Activated CD4-positive, alpha-beta T cell treated with anti-CD3 and anti-CD28 coated beads for 4 hours (primary cell): Measurements from ENCODE around the gene RNF11.
"Not testable (repeated sequence)": the region's sequence is repeated elsewhere in the genome, so short reads cannot be mapped to it uniquely, and the experiment has no call there.

Experiments
- DNase-seq, 2 donors: peaks; one replicate each; pipeline ENCODE4 v3.0.0-alpha.2; 2020

The RNF11 gene

DNA sequence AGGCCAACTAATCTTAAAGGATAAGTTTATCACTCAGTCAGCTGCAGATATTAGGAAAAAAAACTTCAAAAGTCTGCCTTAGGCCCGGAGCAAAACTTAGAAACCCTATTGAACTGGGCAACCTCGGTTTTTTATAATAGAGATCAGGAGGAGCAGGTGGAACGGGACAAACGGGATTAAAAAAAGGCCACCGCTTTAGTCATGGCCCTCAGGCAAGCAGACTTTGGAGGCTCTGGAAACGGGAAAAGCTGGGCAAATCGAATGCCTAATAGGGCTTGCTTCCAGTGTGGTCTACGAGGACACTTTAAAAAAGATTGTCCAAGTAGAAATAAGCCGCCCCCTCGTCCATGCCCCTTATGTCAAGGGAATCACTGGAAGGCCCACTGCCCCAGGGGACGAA lies 7.6 kb upstream of the RNF11 start:
- DNase-seq: not testable (repeated sequence)

DNA sequence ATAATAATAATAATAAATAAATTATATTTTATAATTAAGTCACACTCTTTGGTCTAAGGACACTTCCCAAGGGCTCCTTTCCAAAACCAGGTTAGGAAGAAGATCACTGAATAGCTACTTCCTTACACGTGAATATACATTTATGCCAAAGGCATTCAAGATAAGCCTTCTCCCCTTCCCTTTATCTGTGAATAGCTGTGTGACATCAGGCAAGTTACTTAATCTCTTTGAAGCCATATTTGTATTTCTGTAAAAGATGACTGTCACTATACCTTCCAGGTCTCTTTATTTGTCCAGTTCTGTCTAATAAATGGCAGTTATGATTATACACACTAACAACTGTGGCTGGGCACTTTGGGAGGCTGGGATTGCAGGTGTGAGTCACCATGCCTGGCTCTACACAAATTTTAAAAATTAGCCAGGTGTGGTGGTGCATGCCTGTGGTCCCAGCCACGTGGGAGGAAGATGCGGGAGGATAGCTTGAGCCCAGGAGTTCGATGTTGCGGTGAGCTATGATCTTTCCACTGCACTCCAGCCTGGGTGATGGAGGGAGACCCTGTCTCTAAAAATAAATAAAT lies 5.5 kb upstream of the RNF11 start:
- DNase-seq: no peak

DNA sequence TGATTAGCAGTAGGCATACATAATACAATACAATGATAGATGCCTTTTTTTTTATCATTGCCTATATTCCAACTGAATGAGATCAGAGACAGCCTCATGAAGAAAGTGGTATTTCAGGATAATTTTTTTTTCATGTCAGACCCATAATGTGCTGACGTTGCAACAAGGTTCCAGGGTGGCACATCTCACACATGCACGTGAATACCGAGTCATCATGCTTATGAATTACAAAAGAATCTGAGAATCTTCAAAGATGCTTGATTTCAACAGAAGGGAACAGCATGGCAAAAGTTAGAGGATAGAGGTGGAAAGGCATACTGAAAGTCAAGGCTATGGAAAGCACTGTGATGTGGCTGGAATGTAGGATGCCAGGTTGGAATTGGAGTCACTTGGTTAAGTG lies 5.0 kb upstream of the RNF11 start:
- no peak for DNase-seq

DNA sequence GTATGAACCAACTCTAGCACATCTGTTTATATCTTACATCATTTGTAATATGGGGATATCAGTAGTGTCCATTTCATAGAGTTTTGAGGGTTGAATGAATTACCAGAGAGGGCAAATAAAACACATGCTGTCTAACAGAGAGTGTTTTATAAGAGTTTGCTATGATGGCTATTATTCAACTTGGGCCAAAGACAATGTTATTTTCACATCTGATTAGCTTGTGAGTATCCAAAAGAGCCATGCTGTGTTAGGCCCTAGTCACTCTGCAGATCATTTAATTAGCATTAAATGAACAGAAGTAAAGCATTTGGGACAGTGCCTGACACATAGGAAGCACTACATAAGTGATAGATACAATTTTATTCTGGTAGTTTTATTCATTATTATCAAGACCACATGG lies 4.2 kb upstream of the RNF11 start:
- DNase-seq: no peak

DNA sequence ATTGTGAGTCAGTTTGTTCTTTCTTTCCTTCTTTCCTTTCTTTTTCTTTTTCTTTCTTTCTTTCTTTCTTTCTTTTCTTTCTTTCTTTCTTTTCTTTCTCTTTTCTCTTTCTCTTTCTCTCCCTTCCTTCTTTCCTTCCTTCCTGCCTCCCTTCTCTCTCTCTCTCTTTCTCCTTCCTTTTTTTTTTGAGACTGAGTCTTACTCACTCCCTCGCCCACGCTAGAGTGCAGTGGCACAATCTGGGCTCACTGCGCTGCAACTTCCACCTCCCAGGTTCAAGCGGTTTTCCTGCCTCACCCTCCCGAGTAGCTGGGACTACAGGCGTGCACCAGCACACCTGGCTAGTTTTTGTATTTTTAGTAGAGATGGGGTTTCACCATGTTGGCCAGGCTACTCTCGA lies 1.8 kb upstream of the RNF11 start:
- not testable (repeated sequence) for DNase-seq

DNA sequence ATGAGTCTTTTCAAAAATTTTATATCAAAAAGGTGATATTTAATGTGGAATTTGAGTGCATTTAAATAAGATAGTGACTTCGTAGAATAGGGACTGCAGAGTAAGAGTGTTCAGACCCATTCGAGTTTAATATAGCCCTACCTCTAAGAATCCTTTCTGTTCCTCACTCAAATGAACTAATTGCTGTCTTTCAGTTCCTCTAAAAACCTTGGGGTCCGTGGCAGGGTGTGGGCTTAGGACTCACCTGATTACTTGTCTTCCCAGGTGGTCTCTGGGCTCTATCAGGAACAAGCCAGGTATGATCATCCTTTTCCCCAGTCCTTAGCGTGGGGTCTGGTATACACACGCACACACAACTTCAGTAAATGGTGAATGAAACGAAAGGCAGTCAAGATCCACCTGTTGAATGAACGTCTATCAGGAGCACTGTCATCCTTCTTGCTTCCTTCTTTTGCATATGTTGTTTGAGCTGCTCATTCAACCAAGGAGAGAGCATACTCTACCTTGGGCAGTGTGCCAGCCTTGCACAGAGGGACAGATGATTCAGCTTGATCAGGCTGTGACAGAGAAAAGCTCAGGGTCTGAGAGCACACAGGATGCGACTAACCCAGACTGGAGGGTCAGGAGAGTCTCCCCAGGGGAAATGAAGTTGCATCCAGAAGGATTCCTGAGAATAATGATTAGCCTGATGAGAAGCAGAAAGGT lies 1.2 kb upstream of the RNF11 start:
- peak; percentile 48 to 49 for DNase-seq

DNA sequence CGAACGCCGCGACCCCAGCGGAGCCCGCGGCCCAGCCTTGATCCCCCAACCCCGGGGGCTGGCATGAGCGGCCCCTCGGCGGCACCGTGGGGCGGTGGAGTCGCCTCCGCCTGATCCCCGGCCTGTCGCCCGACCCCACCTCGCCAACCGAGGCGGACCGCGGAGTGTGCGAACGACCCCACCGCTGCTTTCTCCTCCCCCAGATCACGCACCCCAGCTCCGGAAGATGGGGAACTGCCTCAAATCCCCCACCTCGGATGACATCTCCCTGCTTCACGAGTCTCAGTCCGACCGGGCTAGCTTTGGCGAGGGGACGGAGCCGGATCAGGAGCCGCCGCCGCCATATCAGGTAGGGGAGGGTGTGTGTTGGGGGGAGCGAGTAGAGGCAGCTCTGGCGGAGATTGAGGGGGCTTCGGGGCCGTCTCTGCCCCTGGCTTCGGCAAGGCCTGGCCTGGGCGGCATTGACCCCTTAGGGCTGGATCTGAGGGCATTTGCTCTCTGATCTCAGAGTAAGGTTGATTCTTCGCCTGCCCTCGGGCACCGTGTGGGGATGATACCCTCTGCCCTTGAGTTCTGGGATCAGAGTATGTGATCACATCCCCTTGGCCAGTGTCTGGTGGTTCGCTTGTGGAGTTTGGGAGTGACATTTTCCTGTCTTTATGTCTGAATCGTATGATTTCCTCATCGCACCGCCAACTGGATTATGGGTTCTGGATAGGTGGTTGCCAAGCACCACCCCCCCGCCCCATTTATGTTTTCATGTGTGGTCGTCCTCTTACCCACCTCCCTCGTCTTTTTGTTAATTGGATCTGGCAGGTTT lies 668 bp downstream of the RNF11 start:
- peak; percentile 20 to 37 for DNase-seq

DNA sequence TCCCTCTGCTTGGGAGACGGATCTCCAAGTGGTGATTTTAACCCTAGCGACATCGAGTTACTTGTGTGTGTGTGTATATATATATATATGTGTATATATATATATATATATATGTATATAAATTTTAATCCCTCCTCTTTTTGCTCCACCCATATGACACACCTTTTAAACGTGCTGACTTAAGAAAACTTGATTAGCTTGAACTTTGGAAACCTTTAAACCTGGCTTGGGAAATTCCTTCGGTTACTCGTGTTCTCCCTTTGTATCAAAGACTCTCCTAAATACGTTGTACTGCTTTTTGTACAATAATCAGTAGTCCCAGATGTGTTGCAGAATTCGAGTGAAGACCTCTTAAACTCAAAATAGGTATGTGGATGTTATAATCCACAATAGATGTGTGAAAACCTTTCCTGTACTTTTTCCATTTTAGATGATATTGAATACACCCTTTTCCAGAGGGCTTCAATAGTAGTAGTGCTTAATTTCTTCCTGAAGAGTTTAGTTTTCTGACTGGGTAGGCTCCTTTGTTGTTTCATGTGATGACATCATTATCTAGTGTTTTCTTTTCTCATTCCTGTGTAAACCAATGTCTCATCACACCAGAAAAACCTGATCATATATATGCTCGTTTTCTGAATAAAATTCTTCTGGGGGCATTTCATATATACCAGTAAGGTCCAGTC lies 1.4 kb downstream of the RNF11 start:
- no peak for DNase-seq

DNA sequence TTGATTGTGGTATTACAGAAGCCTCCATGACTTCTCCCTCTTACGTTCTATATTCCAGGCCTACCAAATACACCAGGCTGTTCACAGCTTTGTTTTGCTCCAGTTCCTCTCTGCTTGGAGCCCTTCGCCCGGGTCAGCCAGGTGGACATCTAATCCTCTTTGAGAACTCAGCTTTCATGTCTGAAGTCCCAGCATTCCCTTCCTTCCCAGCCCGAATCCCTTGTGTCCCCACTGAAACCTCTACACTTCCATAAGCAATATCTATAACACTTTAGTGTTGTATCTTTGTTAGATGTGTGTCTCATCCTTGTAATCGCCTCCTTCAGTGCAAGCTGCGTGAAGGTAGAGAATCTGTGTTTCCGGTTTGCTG lies 1.9 kb downstream of the RNF11 start:
- no peak for DNase-seq

DNA sequence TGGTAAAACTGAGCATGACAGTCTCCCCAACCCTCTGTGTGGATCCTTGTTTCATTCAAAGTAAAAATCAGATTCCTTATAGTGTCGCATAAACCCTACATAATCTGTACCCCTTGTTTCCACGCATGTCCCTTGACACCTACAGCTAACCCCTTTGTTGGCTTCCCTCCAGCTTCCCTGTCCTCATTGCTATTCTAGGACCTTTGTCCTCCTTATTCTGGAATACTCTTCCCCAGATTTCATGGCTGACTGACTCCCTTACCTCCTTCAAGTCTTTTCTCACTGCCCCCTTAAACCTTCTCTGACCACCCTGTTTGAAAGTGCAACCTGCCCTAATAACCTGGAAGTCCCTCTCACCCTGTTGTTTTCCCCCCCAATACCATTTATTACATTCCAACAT lies 4.0 kb downstream of the RNF11 start:
- DNase-seq: no peak

DNA sequence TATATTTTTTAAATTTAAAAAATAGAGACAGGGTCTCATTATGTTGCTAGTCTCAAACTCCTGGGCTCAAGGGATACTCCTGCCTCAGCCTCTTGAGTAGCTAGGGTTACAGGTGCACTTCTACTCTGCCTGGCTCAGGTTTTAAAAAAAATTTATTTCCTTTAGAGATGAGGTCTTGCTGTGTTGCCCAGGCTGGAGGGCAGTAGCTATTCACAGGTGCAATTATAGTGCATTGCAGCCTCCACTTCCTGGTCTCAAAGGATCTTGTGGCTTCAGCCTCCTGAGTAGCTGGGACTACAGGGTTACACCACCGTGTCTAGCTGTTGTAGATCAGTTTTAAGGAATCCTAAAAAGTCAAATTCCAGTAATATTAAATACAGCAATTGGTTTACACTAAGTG lies 5.0 kb downstream of the RNF11 start:
- no peak for DNase-seq

DNA sequence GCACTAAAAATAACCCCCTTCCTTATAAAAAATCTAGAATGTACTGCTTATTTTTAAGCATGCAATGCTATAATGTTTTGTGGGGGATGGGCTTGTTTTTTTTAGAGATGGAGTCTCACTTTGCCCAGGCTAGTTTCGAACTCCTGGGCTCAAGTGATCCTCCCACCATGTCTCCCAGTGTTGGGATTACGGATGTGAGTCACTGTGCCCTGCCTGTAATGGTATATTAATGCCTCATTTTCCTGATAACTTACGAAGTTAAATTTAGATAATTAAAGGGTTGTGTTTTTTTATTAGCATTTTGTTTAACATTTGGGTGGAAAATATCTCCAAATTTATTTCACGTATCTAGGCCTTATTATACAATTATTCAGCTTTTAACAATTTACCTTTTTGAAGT lies 6.5 kb downstream of the RNF11 start:
- no peak for DNase-seq

DNA sequence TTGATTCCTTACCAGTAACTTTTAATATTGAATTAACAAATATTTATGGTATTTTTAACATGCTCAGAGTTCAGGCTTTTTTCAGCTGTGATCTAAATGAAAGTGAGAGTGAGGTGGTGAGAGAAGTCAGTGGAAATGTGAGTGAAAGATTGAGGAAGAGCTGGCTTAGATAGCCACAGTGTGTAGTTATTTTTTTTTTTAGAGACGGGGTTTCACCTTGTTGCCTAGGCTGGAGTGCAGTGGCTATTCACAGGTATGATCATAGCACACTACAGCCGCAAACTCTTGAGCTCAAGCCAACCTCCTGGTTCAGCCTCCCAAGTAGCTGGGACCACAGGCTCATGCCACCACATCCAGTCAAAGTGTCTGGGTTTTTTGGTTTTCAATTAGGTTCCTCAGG lies 10.9 kb downstream of the RNF11 start:
- no peak for DNase-seq

DNA sequence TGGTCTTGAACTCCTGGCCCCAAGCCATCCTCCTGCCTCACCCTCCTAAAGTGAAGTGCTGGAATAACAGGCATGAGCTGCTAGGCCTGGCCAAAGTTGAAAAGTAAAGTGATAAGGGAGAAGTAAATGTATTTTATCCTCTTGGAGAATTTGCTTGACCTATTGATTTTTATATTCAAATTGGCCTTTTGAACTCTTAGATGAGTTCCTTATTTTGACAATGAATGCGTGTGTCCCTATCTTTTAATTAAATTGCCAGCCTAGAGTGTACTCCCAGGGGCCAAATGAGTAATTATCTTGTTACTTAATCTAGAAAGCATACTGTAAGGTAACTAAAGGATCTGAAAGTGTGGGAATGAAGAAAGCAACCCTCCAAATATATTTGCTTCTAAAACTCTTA lies 11.4 kb downstream of the RNF11 start:
- no peak for DNase-seq

DNA sequence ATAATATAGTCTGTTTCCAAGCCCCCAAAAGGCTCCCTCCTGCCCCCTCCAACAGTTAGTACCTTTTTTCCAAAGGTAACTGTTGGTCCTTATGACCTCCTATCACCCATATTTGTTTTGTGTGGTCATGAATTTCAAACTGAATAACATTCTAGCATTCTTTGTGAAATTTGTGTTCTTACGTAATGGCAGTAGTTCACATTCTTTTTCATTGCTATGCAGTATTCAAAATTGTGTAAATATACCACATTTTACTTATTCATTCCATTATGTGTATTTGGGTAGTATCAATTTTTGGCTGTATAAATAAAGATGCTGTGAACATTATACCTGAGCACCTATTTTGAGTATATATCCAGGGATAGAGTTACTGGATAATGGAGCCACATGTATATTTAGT lies 13.4 kb downstream of the RNF11 start:
- no peak for DNase-seq

DNA sequence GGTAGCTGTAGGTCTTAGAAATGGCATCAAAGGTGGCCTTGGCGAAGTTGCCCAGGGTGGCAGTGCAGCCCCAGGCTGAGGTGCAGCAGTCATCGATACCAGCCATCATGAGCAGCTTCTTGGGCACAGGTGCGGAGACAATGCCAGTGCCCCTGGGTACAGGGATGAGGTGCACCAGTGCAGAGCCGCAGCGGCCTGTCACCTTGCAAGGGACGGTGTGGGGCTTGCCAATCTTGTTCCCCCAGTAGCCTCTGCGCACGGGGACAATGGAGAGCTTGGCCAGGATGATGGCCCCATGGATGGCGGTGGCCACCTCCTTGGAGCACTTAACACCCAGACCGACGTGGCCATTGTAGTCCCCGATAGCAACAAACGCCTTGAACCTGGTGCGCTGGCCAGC lies 14.7 kb downstream of the RNF11 start:
- DNase-seq: not testable (repeated sequence)

DNA sequence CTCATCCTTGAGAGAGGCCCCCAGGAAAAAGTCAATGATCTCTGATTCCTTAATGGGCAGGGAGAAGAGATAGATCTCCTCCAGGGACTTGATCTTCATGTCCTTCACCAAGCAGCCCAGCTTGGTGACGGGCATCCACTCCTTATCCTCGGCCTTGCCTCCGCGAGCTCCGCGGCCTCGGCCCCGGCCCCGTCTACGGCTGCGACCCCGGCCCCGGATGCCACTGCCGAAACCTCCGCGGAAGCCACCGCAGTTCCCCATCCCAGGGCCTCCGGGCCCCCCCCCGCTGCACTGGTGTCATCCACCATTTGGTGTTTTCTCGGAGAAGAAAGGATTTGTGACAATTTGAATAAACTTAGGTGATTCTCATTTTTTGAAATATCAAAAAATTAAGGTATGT lies 15.1 kb downstream of the RNF11 start:
- DNase-seq: not testable (repeated sequence)

DNA sequence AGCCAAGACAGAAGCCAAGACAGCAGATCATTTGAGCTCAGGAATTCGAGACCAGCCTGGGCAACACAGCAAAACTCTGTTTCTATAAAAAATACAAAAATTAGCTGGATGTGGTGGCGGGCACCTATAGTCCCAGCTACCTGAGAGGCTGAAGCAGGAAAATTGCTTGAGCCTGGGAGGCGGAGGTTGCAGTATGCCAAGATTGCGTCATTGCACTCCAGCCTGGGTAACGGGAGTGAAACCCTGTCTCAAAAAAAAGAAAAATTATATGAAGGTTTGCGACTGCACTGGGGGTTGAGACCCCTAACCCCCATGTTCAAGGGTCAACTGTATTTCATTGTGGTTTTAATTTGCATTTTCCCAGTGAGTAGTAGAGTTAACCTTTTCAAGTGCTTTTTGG lies 16.3 kb downstream of the RNF11 start:
- DNase-seq: no peak

DNA sequence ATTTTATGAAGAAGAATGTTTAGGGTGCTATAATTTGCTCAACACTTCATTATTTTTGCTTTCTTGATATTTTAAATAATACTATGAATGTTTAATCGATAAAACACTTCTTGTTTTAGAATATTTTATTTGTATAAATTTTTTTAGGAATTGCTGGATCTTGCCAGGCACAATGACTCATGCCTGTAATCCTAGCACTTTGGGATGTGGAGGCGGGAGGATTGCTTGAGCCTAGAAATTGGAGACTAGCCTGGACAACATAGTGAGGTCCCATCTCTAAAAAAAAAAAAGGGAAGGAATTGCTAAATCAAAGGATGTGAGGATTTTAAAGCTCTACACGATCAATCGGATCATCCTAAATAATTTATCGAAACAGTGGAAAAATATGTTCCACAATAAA lies 17.6 kb downstream of the RNF11 start:
- no peak for DNase-seq

DNA sequence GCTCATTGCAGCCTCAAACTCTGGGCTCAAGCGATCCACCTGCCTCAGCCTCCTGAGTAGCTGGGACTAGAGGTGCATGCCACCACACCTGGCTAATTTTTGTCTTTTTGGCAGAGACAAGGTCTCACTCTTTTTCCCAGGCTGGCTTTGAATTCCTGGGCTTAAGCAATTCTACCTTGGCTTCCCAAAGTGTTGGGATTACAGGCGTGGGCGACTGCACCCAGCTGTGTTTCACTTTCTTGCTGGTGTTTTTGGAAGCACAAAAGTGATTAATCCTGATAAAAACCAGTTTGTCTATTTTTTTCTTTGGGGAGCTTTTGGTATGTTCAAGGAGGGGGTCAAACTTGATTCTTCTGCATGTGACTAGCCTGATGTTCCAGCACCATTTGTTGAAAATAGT lies 19.3 kb downstream of the RNF11 start:
- DNase-seq: no peak

DNA sequence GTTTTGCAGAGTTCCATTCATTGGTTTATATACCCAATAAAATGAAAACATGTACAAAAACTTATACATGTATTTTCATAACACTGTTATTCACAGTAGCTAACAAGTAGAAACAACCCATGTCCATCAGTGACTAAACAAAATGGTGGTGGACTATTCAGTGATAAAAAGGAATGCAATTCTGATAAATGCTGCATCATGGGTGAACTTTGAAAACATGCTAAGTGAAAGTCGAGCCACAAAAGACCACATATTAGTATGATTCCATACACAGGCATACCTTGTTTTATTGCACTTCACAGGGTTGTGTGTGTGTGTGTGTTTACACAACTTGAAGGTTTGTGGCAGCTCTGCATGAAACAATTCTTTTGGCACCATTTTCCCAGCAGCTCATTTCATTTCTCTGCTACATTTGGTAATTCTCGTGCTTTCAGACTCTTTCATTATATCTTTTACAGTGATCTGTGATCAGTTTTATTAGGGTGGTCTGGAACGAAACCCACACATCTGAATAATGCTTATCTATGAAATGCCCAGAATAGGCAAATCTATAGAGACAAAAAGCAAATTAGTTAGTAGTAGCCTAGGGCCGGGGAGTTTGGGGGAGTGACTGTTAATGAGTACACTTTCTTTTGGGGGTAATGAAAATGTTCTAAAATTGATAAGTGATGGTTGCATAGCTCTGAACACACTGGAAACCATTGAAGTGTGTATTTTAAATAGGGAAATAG lies 27.2 kb downstream of the RNF11 start:
- DNase-seq: no peak

DNA sequence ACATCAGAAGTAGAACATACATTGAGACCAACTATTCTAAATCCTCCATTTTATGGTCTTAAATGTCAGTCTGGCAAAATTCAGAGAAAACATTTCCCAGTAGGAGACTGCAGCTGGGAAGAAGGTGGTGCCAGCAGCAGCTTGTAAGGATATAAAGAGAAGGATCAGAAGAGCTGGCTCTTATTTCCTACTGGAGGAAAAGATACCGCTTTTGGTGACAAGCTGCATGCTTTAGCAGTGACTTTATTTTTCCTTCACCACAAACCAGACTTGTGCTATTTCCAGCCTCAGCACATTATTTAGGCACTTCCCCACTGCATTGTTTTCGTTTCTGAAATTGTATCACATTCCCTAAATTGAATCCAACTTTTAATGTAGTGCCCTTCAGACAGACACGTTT lies 28.4 kb downstream of the RNF11 start:
- DNase-seq: no peak

DNA sequence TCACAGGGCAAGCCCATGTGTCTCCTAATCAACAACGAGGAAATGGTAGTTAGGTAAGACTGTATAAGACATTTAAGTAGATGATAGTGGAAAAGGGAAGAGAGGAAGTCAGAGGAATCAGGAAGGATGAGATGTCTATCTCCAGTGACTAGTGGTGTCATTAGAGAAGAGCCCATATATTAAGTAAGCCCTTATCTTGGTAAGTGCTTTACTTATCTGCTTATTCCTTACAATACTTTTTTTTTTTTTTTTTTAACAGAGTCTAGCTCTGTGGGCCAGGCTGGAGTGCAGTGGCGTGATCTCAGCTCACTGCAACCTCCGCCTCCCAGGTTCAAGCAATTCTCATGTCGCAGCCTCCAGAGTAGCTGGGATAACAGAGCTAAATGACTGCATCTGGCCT lies 29.5 kb downstream of the RNF11 start:
- DNase-seq: no peak
